ENCODE measurements around the gene CUL7.
A peak's percentile ranks its signal among the peaks of the same experiment; 100 is the strongest.

Gene CUL7

DNA sequence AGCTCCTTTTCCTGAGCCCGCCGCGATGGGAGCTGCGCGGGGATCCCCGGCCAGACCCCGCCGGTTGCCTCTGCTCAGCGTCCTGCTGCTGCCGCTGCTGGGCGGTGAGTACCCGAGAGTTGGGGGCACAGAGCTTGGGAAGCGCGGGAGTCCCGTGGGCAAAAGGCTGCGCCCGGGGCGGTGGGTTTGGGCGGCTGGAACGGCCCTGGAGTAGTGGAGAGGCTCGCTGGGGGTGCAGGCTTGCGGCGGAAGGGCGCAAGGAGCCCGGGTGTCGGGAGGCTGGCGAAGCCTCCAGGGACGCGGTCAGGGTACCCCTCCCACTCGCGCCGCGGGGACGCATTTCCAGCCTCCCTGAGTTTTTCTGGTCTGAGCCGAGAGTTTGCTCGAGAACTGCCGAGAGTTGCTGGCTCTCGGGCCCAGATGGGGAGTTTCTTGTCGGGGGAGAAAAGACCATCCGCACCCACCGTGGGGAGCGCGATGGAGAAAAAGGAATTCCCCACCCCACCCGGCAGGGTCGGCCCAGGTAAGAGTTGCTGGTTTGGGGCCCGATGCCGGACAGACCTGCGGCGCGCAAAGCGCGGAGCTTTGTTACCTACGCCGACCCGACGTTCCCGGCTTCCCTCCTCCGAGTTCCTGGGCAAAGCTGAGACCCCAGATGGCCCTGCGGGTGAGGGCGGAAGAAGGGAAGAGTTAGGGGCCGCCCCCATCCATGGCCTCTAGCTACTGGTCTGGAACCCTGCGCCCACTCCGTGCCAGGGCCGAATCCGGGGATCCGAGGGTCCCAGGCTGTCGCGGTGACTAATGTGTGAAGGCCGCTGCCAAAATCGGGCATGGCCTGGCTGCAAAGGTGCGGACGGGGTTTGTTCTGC lies 23.0 kb upstream of the CUL7 start:
- DNase-seq: peak; percentile 61

DNA sequence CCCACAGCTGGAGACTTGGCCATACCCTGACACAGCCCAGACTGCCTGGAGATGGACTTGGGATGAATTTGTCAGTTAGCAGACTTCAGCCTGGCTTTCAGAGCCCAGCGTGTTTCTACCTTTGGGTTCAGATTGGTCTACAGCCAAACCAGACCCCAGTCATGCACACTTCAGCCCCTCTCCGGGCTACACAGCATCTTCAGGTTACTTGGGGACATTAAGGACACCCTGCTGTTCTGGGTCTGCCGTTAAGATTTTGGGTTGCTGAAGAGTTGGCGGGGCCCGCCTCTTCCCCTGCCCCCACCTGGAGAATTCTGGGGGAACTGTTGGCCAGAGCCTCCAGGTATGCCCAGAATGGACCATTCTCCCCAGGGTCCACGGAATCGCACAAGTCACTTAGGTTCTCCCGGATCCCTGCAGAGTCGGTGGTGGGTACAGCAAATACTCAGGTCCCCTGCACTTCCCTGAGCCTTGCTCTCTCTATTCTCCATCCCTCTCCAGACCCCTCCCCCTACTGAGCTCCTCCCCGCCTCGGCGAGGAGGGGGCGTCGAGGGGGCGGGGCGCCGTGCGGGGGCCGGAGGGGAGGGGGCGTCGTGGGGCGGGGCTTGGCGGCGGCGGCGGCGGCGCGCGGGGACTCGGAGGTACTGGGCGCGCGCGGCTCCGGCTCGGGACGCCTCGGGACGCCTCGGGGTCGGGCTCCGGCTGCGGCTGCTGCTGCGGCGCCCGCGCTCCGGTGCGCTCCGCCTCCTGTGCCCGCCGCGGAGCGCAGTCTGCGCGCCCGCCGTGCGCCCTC lies 22.2 kb upstream of the CUL7 start, which contains the start of gene PTK7:
Gene PTK7 (plus strand): TSS at position 645 of the 794 bp plus-strand sequence. CDS start 175 bp downstream, outside the sequence.
- DNase-seq: peak; percentile 86

DNA sequence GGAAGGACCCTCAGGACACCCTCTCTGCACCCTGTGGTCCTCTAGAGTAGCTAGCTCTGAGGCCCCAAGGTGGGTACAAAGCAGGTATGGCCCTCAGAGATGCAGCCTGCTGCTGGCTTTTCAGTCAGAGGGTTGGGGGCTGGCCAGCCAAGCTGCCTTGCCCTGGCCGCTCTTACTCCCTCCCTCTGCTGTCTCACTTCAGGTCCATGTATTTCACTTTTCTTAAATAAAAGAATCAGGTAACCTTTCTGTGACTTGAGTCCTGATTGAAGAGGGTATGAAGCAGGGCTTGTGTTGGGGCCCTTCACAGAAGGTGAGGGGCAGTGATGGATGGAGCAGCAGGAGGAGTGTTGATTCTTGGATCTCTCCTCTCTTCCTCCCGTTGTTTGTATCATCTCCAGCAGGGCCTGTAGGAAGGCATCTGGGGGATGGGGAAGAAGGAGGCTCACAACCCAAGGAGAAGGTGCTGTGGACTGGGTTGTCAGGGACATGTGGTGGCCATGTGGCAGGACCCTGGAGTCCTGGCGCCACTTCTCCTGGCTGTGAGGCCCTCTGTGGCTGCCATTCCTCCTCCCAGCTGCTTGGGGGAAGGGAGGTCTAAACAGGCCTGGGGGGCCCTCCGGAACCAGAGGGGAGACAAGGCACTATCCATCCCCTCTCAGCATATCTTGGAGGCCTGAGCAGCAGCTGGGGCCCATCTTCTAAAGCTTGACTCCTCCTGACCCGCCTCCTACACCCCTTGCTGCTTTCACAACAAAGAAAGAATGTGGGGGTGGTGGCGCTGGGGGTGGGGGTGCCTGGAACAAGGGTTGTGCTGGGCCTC lies 21.4 kb upstream of the CUL7 start:
- DNase-seq: peak; percentile 93

- DNase-seq: peak; percentile 82
These were observed 16.5 kb upstream of the CUL7 start for GRCh38 chr6:43070028-43070632.

- no peak for DNase-seq
These were observed 9.2 kb upstream of the CUL7 start for GRCh38 chr6:43062818-43063217.

- DNase-seq: no peak
These were observed 8.2 kb upstream of the CUL7 start for GRCh38 chr6:43061861-43062260.

DNA sequence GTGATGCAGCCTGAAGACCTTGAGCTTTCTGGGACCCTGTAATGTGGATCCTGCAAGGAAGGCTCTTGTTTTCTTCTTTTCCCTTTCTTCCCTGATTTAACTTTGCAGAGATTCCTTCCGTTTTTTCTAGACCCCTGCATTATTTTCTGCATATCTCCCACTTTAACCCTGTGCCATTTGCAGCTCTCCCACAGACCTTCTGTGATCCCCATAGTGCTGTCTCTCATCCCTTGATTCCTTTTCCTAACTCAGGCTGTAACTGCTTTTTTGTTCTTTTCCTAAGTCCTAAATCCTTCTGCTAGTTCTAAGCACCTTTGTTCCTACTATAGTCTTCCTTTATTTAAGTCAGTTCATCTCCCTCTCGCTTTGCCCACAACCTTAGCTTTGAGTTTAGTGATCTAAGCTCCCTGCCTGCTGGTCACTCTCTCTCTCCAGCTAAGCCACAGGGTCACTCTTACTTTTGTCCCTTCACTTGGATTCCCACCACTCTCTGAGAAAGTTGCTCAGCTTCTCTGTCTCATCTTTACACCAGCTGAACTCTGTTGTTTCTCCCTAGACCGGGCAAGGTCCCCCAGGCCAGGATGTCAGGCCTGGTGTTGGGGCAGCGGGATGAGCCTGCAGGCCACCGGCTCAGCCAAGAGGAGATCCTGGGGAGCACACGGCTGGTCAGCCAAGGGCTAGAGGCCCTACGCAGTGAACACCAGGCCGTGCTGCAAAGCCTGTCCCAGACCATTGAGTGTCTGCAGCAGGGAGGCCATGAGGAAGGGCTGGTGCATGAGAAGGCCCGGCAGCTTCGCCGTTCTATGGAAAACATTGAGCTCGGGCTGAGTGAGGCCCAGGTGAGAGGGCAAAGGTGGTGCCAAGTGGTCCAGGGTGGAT lies 7.3 kb upstream of the CUL7 start:
- DNase-seq: no peak

- DNase-seq: no peak
These were observed 6.5 kb upstream of the CUL7 start for GRCh38 chr6:43060034-43060754.

- DNase-seq: peak; percentile 99
These were observed 5.8 kb upstream of the CUL7 start, which contains the start of the genes KLC4 and MRPL2 for GRCh38 chr6:43059168-43060033. KLC4 (plus strand) TSS chr6:43059631; CDS start chr6:43061336, 1,705 bp downstream. MRPL2 (minus strand) TSS chr6:43059434; CDS start chr6:43059381, 53 bp downstream.

DNA sequence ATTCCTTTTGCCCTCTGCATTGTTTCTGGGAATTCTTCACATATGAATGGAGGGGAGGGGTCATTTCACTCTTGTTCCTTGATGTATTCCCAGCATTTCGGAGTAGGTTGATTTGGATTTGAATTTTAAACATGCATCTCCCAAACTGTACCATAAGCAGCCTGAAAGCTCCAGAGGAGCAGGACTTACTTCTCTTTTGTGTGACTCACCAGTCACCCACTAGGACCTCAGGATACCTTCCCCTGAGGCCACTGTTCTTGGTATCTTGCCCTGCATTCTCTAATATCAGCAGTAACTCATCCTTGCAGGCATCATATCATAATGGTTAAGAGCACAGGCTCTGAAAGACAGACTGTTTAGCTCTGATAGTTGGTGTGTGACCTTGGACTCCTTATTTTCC lies 4.9 kb upstream of the CUL7 start:
- DNase-seq: no peak

DNA sequence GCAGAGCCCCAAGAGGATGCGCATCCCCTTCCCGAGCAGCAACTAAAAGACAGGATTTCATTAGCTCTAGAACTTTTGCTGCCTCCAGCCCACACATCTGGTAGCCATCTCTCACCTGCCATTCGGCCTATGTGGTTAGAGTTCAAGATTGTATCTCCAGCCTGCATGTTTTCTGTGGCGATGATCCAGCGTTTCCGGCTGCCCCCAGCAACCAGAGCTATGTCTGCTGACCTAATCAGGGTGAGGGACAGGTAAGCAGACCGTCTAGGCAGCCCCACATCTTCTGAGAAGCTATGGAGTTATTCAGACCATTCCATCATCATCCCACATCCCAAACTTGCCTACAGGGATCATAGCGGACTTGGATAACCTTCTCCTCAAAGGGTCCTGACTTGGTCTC lies 2.3 kb upstream of the CUL7 start:
- no peak for DNase-seq

DNA sequence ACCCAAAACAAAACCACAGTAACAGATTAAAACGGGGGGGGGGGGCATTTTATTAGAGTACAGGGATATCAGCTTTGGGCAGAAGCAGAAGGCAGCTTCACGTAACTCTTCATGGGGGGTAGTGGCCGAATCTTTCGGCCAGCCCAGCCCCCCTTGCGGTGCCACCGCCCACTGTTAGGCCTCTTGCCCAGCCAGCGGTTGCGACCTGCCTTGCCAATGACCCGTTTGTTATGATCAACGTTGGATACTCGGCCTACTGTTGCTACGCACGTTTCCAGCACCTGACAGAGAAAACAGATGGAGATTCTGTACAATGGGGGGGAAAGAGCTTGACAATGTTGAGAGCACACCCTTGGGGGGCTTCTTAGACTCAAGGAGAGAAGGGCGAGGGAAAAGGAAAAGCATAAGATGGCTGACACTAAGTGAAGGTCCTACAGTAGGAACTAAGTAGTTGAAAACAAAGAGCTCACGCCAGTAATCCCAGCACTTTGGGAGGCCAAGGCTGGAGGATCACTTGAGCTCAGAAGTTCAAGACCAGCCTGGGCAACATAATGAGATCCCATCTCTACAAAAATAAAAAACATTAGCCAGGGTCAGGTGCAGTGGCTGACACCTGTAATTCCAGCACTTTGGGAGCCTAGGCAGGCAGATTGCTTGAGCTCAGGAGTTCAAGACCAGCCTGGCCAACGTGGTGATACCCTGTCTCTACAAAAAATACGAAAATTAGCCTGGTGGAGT lies 724 bp upstream of the CUL7 start:
- no peak for DNase-seq

DNA sequence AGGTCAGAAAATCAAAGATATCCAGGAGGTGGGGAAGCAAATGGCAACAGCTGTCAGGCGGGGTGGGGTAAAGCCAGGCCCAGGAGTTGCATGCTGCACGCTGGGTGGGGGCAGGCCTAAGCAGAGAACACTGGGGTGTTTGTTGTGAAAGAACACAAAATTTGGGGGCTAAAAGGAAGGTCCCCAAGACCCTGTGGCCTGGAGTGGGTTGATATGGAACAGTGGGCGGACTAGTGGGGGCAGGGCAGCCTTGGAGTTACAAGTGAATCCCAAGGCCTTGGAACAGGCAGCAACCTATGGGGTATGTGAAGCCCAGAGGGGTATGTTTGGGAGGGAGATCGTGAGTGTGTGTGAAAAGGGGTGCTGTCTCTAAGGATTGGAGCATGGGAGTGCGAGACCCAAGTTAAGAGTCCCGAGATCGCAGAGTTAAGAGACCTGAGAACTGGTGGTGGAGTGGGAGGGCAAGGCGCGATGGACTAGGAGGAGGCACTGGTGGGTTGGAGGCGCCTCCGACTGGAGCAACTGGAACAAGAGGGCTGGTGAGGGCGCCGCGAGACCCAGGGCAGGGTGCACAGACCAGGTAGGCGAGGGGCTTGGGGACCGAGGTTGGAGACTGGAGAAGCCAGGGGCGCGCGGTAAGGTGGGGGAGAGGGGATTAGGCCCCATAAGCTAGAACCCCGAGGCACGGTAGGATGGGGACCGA lies 658 bp downstream of the CUL7 start:
- peak; percentile 27 for DNase-seq

- DNase-seq: no peak
These were observed 1.3 kb downstream of the CUL7 start for GRCh38 chr6:43052225-43052841.

- no peak for DNase-seq
These were observed 2.7 kb downstream of the CUL7 start for GRCh38 chr6:43050981-43051380.

DNA sequence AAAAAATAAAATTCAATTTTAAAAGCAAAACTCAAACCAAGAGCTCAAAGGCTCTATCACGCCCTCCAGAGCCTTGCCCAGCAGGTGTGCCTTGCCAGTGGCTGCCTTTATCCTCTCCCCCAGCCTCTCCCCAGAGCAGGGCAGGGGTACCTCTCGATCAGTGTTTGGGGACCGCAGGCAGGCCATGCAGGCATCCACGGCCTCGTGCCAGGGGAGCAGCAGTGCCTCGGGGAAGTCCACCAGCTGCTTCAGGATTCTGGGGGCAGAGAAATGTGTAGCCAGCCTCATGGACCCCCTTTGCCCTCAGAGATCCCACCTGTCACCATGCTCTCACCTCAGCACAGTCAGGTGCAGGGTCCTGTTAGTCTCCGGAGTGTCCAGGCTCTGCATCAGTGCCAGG lies 5.7 kb downstream of the CUL7 start:
- DNase-seq: no peak

- DNase-seq: no peak
These were observed 8.2 kb downstream of the CUL7 start for GRCh38 chr6:43045371-43045930.
